GM21723 (cell line): Measurements from ENCODE around the gene UTP15.

Source experiments
- ATAC-seq: cut with Tn5 transposase; IDR thresholded peaks from one replicate; pipeline ENCODE4 v1.9.1; 2021; ENCODE audit warnings: mild to moderate bottlenecking, moderate library complexity; ENCODE audit not compliant: unreplicated experiment

UTP15 gene

GRCh38 chr5:73565139-73565968 lies at the start of gene UTP15, which contains the start of gene ANKRA2:
TSS of gene UTP15 (plus strand) at chr5:73565743. CDS start at chr5:73567345, 1,602 bp downstream.
TSS of gene ANKRA2 (minus strand) at chr5:73565639. CDS start at chr5:73562881, 2,758 bp downstream.
- ATAC-seq = peak; percentile 95

GRCh38 chr5:73519531-73520283 lies 45.8 kb upstream of the UTP15 start:
- peak; percentile 98 for ATAC-seq

GRCh38 chr5:73522989-73523388 lies 42.6 kb upstream of the UTP15 start:
- ATAC-seq = no peak

- no peak for ATAC-seq
Observed at GRCh38 chr5:73523861-73524260, 41.7 kb upstream of the UTP15 start.

GRCh38 chr5:73525606-73526203 lies 39.8 kb upstream of the UTP15 start:
- no peak for ATAC-seq

- no peak for ATAC-seq
Observed at GRCh38 chr5:73528248-73528647, 37.3 kb upstream of the UTP15 start.

- no peak for ATAC-seq
Observed at GRCh38 chr5:73529081-73529480, 36.5 kb upstream of the UTP15 start.

- ATAC-seq = no peak
Observed at GRCh38 chr5:73531356-73531755, 34.2 kb upstream of the UTP15 start.

GRCh38 chr5:73532195-73532594 lies 33.3 kb upstream of the UTP15 start:
- ATAC-seq = no peak

GRCh38 chr5:73534011-73534644 lies 31.4 kb upstream of the UTP15 start:
- ATAC-seq = no peak

GRCh38 chr5:73534971-73535370 lies 30.6 kb upstream of the UTP15 start:
- no peak for ATAC-seq

GRCh38 chr5:73539730-73540129 lies 25.8 kb upstream of the UTP15 start:
- ATAC-seq = no peak

- no peak for ATAC-seq
Observed at GRCh38 chr5:73540192-73540591, 25.4 kb upstream of the UTP15 start.

- no peak for ATAC-seq
Observed at GRCh38 chr5:73542020-73542419, 23.5 kb upstream of the UTP15 start.

- ATAC-seq = no peak
Observed at GRCh38 chr5:73544429-73545402, 20.8 kb upstream of the UTP15 start.

- ATAC-seq = no peak
Observed at GRCh38 chr5:73545403-73545779, 20.2 kb upstream of the UTP15 start.

GRCh38 chr5:73550016-73550415 lies 15.5 kb upstream of the UTP15 start:
- ATAC-seq = no peak

- no peak for ATAC-seq
Observed at GRCh38 chr5:73552642-73553041, 12.9 kb upstream of the UTP15 start.

GRCh38 chr5:73558950-73559349 lies 6.6 kb upstream of the UTP15 start:
- no peak for ATAC-seq

GRCh38 chr5:73564018-73564417 lies 1.5 kb upstream of the UTP15 start:
- ATAC-seq = no peak
